ENCODE results near the gene TMEM134. TPM values are rescaled to one million over a fixed set of nuclear protein-coding genes. Genes with fewer than 3 reads are reported as not detected.

Gene TMEM134
- total RNA-seq, 4 donors from 2014 or later, result 79.8 to 155 (median 108) TPM

DNA sequence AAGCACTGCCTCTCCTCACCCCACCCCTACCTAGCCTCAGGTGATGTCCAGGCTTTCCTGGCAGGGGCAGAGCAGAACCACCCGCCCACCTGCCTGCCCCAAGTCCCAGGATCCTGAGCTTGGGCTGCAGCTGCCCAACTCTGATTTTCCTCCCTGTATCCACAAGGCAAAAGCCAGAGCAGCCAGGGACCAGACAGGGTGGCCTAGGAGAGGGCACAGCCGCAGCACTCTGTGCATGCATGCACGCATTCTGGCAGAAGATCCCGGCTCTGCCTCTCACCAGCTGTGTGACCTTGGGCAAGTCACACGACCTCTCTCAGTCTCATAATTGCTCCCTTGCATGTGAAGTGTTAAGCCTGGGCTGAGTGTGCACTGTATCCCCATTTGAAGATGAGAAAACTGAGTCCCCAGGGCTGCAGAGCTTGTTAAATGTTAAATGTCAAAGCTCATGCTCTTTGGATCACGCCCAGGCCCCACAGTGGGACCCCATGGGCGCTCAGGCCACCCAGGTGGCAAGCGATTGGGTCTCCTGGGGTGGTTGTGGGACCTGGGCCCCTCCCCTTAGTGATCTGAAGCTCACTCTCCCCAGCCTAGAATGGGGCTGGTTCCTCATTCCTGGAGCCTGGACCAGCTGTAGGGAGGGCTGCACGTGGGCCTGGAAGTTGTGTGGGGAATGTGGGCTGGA is 56.4 kb downstream of the TMEM134 start:
- Histone ChIP-seq H3K9me3 (no peaks in the 10 kb centered on the region), H3K4me1 (peaks cover 18 to 25% of the 10 kb centered on the region in 2 donors), H3K27me3 (peaks cover 17 to 31% (median 25%) of the 10 kb centered on the region in 3 donors), H3K36me3 (no peaks in the 10 kb centered on the region), H3K27ac (no peak overlapping the region), H3K4me3 (no peak overlapping the region)
- ATAC-seq (no peak), DNase-seq (no peak)
- in situ Hi-C loops (cut with MboI; ENCODE audit: low sequenced_read_pairs in 4 of 4), result no loop called here
- intact Hi-C loops (cut with DNase I; ENCODE audit: low total_unique reads), result no loop called here
- TF ChIP-seq, protein P1, sequence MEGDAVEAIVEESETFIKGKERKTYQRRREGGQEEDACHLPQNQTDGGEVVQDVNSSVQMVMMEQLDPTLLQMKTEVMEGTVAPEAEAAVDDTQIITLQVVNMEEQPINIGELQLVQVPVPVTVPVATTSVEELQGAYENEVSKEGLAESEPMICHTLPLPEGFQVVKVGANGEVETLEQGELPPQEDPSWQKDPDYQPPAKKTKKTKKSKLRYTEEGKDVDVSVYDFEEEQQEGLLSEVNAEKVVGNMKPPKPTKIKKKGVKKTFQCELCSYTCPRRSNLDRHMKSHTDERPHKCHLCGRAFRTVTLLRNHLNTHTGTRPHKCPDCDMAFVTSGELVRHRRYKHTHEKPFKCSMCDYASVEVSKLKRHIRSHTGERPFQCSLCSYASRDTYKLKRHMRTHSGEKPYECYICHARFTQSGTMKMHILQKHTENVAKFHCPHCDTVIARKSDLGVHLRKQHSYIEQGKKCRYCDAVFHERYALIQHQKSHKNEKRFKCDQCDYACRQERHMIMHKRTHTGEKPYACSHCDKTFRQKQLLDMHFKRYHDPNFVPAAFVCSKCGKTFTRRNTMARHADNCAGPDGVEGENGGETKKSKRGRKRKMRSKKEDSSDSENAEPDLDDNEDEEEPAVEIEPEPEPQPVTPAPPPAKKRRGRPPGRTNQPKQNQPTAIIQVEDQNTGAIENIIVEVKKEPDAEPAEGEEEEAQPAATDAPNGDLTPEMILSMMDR (IDR thresholded peaks at IDR 0.05 in 4 of 5, conservative IDR thresholded peaks at IDR 0.05 in 1 of 5), result no peak
- TF ChIP-seq POLR2A (IDR thresholded peaks at IDR 0.05), result no peak

DNA sequence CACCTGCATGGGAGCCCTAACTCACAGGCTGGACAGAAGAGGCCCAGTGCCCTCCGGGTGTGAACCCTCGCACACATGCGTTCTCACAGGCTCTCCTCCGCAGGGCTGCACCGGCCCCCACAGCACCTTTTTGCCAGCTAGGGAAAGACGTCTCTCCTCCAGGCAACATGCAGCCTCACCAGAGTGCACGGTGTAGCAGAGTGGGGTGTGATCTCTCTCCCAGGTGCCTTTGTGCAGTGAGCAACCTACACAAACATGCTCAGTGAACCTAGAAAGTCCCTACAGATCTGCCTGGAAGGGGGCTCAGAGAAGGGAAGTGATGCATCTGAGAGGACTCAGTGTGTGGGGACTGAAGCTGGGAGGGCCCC is 57.3 kb downstream of the TMEM134 start:
- Histone ChIP-seq H3K27me3 (peaks cover 17 to 31% (median 25%) of the 10 kb centered on the region in 3 donors), H3K36me3 (no peaks in the 10 kb centered on the region), H3K27ac (no peak overlapping the region), H3K4me3 (no peak overlapping the region), H3K4me1 (peaks cover 10 to 17% of the 10 kb centered on the region in 2 donors), H3K9me3 (no peaks in the 10 kb centered on the region)
- intact Hi-C loops (cut with DNase I; ENCODE audit: low total_unique reads), result no loop called here
- ATAC-seq, result no peak
- no peak for TF ChIP-seq POLR2A (IDR thresholded peaks at IDR 0.05)
- TF ChIP-seq, protein P1 (IDR thresholded peaks at IDR 0.05 in 4 of 5, conservative IDR thresholded peaks at IDR 0.05 in 1 of 5), result no peak
- in situ Hi-C loops (cut with MboI; ENCODE audit: low sequenced_read_pairs in 4 of 4), result no loop called here
- DNase-seq, result no peak

Small RNAs within 50 kb of the gene (microRNA-seq; reads per million reads assigned to microRNA genes)
- 0 reads per million in 2 donors for gene MIR6752 (ENCODE audit: borderline replicate concordance in 2 of 2)

Other genes starting within 250 kb of the TMEM134 start
- 10 to 100 TPM; 40.2 to 79.8 (median 68.4) TPM for gene GRK2, start 202.8 kb downstream of the TMEM134 start, total RNA-seq
- gene ANKRD13D, start 179.9 kb downstream of the TMEM134 start, total RNA-seq, result 10 to 100 TPM in 1 of 4 donors, 1 to 10 TPM in 3; 5.8 to 10.6 (median 9.7) TPM
- gene SSH3, start 165.7 kb downstream of the TMEM134 start, total RNA-seq, result 10 to 100 TPM in 2 of 4 donors, 1 to 10 TPM in 2; 7.9 to 16.3 (median 11.9) TPM
- 100 to 1,000 TPM in 2 of 4 donors, 10 to 100 TPM in 2; 57.4 to 115 (median 87.9) TPM for gene POLD4, start 115.7 kb downstream of the TMEM134 start, total RNA-seq
- 1 to 10 TPM in 2 of 4 donors, under 1 TPM in 2; 0.24 to 2.7 (median 0.91) TPM for gene CLCF1, start 95.7 kb downstream of the TMEM134 start, total RNA-seq
- gene RAD9A, start 77.3 kb downstream of the TMEM134 start, total RNA-seq, result 10 to 100 TPM in 2 of 4 donors, 1 to 10 TPM in 2; 5.2 to 14.7 (median 7.7) TPM
- 100 to 1,000 TPM in 3 of 4 donors, 10 to 100 TPM in 1; 78.4 to 193 (median 124) TPM for gene PPP1CA, start 67.4 kb downstream of the TMEM134 start, total RNA-seq
- gene TBC1D10C, start 65.2 kb downstream of the TMEM134 start, total RNA-seq, result under 1 TPM in 3 of 4 donors, not detected in 1; 0.44 to 0.78 (median 0.56) TPM
- gene CARNS1, start 53.6 kb downstream of the TMEM134 start, total RNA-seq, result 10 to 100 TPM in 1 of 4 donors, 1 to 10 TPM in 3; 2.5 to 11.0 (median 4.9) TPM
- gene RPS6KB2, start 40.8 kb downstream of the TMEM134 start, total RNA-seq, result 10 to 100 TPM; 38.0 to 74.1 (median 39.4) TPM
- gene PTPRCAP, start 31.6 kb downstream of the TMEM134 start, total RNA-seq, result 1 to 10 TPM in 3 of 4 donors, under 1 TPM in 1; 0.47 to 1.5 (median 1.3) TPM
- gene CORO1B, start 25.8 kb downstream of the TMEM134 start, total RNA-seq, result 10 to 100 TPM in 3 of 4 donors, 1 to 10 TPM in 1; 4.9 to 14.8 (median 12.5) TPM
- not detected for gene GPR152, start 16.5 kb downstream of the TMEM134 start, total RNA-seq
- gene CABP4, start 13.9 kb downstream of the TMEM134 start, total RNA-seq, result under 1 TPM; 0.19 to 0.55 (median 0.30) TPM
- 10 to 100 TPM; 33.0 to 60.8 (median 48.8) TPM for gene AIP, start 13.8 kb upstream of the TMEM134 start, total RNA-seq
- gene PITPNM1, start 36.1 kb upstream of the TMEM134 start, total RNA-seq, result 10 to 100 TPM in 1 of 4 donors, 1 to 10 TPM in 3; 4.0 to 12.2 (median 7.7) TPM
- gene CDK2AP2, start 38.9 kb upstream of the TMEM134 start, total RNA-seq, result 10 to 100 TPM; 24.1 to 47.5 (median 37.3) TPM
- gene CABP2, start 54.2 kb upstream of the TMEM134 start, total RNA-seq, result not detected
- 100 to 1,000 TPM; 316 to 866 (median 549) TPM for gene GSTP1, start 114.6 kb upstream of the TMEM134 start, total RNA-seq
- gene NDUFV1, start 137.7 kb upstream of the TMEM134 start, total RNA-seq, result 100 to 1,000 TPM; 306 to 608 (median 365) TPM
- gene NUDT8, start 160.7 kb upstream of the TMEM134 start, total RNA-seq, result 10 to 100 TPM; 23.3 to 42.4 (median 36.2) TPM
- not detected for gene TBX10, start 170.5 kb upstream of the TMEM134 start, total RNA-seq
- gene ACY3, start 181.5 kb upstream of the TMEM134 start, total RNA-seq, result not detected
- gene ALDH3B2, start 205.4 kb upstream of the TMEM134 start, total RNA-seq, result not detected